Measurements from ENCODE around the gene MXD4.

DNA sequence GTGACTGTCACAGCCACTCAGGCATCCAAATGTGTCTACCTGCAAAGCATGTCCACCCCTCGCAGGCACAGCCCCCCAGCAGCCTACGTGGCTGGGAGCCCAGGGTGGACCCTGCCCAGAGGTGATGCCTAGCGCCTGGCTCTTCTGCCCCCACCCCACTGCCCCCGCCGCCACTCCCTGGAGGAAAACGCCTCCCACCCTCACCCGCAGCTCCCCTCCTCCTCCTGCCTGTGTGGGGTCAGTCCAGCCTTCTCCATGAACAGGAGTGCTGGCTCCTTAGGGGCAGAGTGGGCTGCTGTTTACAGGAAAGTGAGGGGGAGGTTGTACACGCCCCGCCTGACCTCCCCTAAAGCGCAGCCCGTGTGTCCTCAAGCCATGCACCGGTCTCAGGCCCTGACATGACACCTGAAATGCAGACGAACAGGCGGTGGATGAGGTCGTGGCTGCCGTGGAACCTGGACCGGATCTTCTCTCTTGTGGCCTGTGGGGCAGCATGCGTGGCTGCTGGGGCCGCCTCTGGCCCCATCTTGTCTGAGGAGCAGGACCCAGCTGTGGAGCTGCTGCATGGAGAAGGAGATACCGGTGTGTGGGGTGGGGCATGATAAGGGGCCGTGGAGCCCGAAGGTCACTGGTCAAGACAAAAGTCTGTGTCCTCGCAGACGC, 11.9 kb upstream of the MXD4 start:
- no peak for TF ChIP-seq POLR2AphosphoS5 (IDR thresholded peaks at IDR 0.05)
- TF ChIP-seq POLR2A (IDR thresholded peaks at IDR 0.05), result no peak
